ENCODE results near the gene TRAF3IP3. TPM values are rescaled to one million over a fixed set of nuclear protein-coding genes. Genes with fewer than 3 reads are reported as not detected.
A peak's percentile ranks its signal among the peaks of the same experiment; 100 is the strongest.

The TRAF3IP3 gene
- total RNA-seq, 2 donors from 2014 or later: 3.6 to 4.7 TPM

GRCh38 chr1:209823143-209824041 is 67.5 kb downstream of the TRAF3IP3 start:
- H3K27ac ChIP-seq: no peak overlapping the region
- H3K27me3 ChIP-seq: no peaks in the 10 kb centered on the region
- DNase-seq (peak in 2 of 4 donors; percentile 19 to 22), ATAC-seq (peak; percentile 23)
- TF ChIP-seq POLR2A (IDR thresholded peaks at IDR 0.05): no peak
- TF ChIP-seq CTCF (IDR thresholded peaks at IDR 0.05): peak; percentile 45 to 74 (median 65)
- WGBS, 2 donors: 31 to 32% methylated on average over 12 of the region's 12 CpGs
- intact Hi-C loops (cut with DNase I): no loop called here
- H3K4me1 ChIP-seq: peaks cover 4% of the 10 kb centered on the region
- H3K9me3 ChIP-seq: no peaks in the 10 kb centered on the region
- H3K36me3 ChIP-seq (replicated peaks in 1 of 2; ENCODE audit: insufficient read depth in 1 of 2, low read depth in 2 of 2): no peaks in the 10 kb centered on the region
- H3K4me3 ChIP-seq: no peak overlapping the region

- no peak overlapping the region for H3K27ac ChIP-seq
- WGBS, 2 donors: 60 to 64% methylated on average over 11 of the region's 11 CpGs
- ATAC-seq (no peak), DNase-seq (no peak)
- H3K36me3 ChIP-seq (replicated peaks in 1 of 2; ENCODE audit: insufficient read depth in 1 of 2, low read depth in 2 of 2): peaks cover under 1 to 2% of the 10 kb centered on the region in 2 donors
- no peak overlapping the region for H3K4me3 ChIP-seq
- H3K9me3 ChIP-seq: no peaks in the 10 kb centered on the region
- TF ChIP-seq POLR2A (IDR thresholded peaks at IDR 0.05) (no peak), CTCF (IDR thresholded peaks at IDR 0.05) (no peak)
- H3K4me1 ChIP-seq: peaks cover 15% of the 10 kb centered on the region
- H3K27me3 ChIP-seq: no peaks in the 10 kb centered on the region
- intact Hi-C loops (cut with DNase I): no loop called here
These were observed 70.0 kb downstream of the TRAF3IP3 start for GRCh38 chr1:209825591-209826434.

- ATAC-seq (peak; percentile 100), DNase-seq (peak; percentile 93 to 97 (median 96))
- intact Hi-C loops (cut with DNase I): no loop called here
- Histone ChIP-seq H3K9me3 (no peaks in the 10 kb centered on the region), H3K4me3 (peak within 1 kb of the TSS; percentile 63 to 96), H3K36me3 (replicated peaks in 1 of 2; ENCODE audit: insufficient read depth in 1 of 2, low read depth in 2 of 2) (peaks cover 6 to 7% of the 10 kb centered on the region in 2 donors), H3K27me3 (no peaks in the 10 kb centered on the region), H3K4me1 (peaks cover 15% of the 10 kb centered on the region), H3K27ac (peak within 1 kb of the TSS; percentile 57 to 70 (median 63))
- TF ChIP-seq CTCF (IDR thresholded peaks at IDR 0.05): peak; percentile 37 to 91 (median 80)
- peak in 2 of 3 donors; percentile 74 to 83 for TF ChIP-seq POLR2A (IDR thresholded peaks at IDR 0.05)
- 14 to 21% methylated on average over 51 of the region's 51 CpGs for whole genome bisulfite sequencing, 2 donors
These were observed 71.8 kb downstream of the TRAF3IP3 start, which contains the start of gene UTP25 for GRCh38 chr1:209827384-209828262. Gene UTP25, plus strand, starts transcription at chr1:209827972. Its CDS starts 92 bp downstream, at chr1:209828064.

GRCh38 chr1:209829716-209830115 is 73.9 kb downstream of the TRAF3IP3 start:
- H3K27me3 ChIP-seq: no peaks in the 10 kb centered on the region
- 81 to 84% methylated on average over 2 of the region's 2 CpGs for WGBS, 2 donors
- H3K9me3 ChIP-seq: no peaks in the 10 kb centered on the region
- peaks cover 11% of the 10 kb centered on the region for H3K4me1 ChIP-seq
- no peak for ATAC-seq
- H3K4me3 ChIP-seq: no peak overlapping the region
- H3K27ac ChIP-seq: no peak overlapping the region
- intact Hi-C loops (cut with DNase I): no loop called here
- DNase-seq: no peak
- TF ChIP-seq CTCF (IDR thresholded peaks at IDR 0.05) (no peak), POLR2A (IDR thresholded peaks at IDR 0.05) (no peak)
- H3K36me3 ChIP-seq (replicated peaks in 1 of 2; ENCODE audit: insufficient read depth in 1 of 2, low read depth in 2 of 2): peaks cover 16 to 17% of the 10 kb centered on the region in 2 donors

Measured in body of pancreas (tissue), 4 donors.